Endometrium (tissue), 2 donors: Measurements from ENCODE around the gene SPATA3.
"Not testable (repeated sequence)": the region's sequence is repeated elsewhere in the genome, so short reads cannot be mapped to it uniquely, and the experiment has no call there.

Experiments
- FAIRE-seq: peaks from 2 replicates; lab custom pipeline; 2012; peaks lifted over from hg19 to GRCh38; lab: Jason Lieb, UNC
- donor health status: control.
- donor health status: control.

SPATA3 gene

DNA sequence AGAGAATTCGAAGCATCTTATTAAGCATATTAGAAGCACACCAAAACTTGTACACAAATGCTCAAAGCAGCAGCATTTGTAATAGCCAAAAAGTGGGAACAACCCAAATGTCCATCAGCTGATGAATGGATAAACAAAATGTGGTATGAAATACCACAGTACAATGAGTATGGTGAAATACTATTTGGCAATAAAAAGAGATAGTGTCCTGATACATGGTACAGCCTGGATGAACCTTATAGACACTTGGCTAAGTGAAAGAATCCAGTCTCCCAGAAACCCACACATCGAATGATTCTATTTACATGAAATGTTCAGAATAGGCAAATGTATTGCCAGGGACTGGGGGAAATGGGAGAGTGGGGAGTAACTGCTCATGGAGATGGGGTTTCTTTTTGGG is 3.0 kb downstream of the SPATA3 start:
- FAIRE-seq: no peak

DNA sequence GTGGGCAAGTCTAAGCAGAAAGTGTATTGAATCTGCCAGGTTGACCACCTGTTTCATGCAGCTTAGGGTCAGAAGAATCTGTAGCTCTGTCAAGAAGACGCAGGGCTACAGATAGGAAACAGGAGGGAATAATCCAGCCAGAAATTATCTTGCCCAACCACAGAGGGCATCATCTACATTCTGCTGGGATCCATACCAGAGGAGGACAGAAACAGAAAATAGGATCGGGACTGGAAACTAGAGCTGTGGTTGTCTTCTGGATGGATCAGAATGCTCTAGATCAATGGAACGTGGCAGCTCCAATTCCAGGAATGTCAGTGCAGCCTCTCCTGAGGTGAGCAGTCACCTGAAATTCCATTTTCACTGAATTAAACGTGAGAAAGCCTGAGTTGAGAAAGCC is 3.6 kb downstream of the SPATA3 start:
- no peak for FAIRE-seq

DNA sequence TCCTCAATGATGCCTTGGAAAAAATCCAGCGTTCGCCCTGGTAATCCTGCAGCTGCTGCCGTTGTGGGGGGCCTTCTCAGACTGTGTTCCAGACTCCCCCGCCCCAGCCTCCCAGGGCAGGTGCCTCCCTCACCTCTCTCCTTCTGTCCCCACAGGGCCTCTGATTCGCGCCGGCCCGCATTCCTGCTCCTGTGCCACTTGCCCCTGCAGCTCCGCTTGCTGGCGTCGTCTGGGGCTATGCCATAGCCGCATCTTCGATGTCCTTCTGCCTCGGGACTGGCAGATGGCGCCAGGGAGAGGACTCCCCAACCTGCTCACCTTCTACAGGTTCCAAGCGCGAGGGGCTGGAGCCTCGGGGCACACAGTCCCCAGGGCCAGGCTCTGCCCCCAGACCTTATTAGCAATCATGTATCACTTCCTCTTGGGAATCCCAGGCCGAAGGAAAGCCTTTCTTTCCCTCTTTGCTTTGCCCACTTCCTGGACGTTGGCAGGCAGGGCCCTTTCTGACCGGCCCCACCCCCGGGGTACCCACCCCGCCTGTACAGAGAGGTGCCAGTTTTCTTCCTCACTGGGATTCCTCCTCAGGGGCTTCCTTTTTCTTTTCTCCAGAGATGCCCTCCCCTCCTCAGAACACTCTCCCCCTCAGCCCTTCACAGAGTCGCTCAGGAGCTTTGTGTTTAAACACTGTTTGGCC is 4.4 kb downstream of the SPATA3 start:
- FAIRE-seq: no peak

DNA sequence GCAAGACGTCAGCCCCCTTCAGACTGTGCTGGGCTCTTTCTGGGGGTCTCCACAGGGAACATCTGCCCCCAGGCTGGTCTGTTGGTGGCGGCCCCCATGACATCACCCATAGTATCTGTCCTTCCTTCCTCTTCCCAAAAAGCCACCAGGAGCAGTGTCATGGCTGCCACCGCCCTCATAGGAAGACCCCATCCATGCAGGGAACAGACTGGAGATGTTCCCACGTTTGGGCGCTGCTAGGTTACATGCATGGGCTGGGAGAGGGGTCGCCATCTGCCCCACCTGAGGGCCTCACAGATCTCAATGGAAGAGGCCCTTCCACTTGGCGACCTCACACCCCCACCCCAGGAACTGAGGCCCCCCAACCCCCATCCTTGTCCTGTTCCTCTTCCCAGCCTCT is 5.1 kb downstream of the SPATA3 start:
- no peak for FAIRE-seq

DNA sequence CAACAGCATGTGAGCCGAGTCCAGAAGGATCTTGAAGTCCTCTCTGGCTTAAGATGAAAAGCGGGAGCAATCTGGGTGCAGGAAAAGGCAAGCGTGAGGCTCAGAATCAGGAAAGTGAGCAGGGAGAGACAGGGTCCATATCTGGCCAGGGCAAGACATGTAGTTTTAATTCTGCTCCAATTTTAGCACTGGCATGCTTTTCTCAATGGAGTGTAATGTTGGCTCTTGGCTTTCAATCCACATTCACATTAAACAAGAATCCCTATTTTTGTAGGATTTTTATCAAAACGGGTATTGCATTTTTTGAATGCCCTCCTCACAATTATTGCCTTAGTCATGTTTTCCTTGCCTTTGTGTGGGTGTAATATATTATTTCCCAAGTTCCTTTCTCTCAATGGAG is 6.0 kb downstream of the SPATA3 start:
- no peak for FAIRE-seq

DNA sequence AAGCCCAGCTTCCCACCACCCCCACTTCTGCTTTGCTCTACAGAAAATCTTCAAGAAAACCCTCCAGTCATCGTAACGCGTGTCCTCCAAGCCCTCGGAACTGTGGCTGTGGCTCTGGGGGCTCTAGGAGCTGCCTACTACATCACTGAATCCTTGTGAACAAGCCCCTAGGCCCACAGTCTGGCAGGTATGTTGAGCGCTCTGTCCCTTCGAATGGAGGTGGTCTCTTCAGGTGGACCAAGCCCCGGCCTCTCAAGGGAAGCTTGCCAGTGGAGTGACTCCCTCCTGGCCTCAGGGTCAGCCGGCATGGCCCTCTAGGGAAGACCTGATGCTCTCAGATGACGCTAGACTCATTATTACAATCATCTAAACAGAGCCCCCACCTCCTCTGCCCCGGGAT is 6.7 kb downstream of the SPATA3 start:
- no peak for FAIRE-seq

DNA sequence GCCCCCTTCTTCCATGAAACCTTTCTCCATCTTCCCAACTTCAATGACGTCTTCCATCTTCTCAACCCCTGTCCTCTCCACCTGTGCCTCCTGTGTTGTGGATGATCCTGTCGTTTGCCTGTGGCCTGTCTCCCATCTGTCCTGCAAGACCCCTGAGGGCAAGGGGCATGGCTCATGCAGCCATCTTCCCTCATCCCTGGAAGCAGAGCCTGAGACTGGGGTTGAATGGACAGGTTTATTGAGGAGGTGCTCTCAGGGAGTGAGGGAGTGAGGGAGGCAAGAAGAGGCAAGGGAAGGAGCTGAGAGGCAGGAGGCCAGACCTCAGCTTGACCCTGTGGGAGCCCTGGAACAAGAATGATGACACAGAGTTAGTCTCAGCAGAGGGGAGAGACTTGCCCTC is 7.3 kb downstream of the SPATA3 start:
- FAIRE-seq: no peak

DNA sequence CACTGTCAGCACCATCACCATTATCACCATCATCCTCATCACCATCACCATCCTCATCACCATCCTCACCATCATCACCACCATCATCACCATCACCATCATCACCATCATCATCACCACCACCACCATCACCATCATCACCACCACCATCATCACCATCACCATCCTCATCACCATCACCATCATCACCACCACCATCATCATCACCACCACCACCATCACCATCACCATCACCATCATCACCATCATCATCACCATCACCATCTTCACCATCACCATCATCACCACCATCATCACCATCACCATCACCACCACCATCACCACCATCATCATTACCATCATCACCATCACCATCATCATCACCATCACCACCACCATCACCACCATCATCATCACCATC is 9.0 kb downstream of the SPATA3 start:
- FAIRE-seq: not testable (repeated sequence)

DNA sequence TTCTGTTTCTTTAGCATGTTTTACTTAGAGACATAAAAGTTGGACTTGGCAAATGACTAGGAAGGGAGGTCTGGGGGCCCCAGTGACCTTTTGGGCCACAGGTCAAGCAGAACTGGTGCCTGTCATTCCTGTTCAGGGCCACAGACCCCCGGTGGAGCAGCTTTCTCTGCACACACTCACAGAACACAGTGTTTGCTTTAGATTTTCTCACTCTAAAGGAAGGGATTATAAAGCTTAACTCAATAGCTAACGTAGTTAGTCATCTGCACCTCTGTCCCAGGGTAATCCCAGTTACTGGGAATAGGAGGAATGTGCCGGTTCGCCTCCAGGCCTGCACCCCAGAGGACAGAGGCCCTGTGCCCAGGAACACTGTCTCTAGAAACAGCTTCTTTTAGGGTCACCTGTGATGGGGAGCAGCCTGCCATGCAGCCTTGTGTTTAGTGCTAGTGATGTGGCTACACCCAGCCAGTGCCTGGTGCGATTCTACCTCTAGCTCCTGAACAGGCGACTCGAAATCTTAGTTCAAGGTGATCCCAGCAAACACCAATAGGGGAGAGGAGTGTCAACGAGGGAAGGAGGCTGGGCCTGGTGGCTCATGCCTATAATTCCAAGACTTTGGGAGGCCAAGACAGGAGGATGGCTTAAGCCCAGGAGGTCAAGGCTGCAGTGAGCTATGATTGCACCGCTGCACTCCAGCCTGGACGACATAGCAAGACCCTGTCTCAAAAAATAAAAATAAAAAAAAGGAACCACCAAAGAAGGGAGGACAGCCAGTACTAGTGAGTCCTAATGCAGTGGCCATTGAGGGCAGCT is 11.6 kb downstream of the SPATA3 start:
- no peak for FAIRE-seq

DNA sequence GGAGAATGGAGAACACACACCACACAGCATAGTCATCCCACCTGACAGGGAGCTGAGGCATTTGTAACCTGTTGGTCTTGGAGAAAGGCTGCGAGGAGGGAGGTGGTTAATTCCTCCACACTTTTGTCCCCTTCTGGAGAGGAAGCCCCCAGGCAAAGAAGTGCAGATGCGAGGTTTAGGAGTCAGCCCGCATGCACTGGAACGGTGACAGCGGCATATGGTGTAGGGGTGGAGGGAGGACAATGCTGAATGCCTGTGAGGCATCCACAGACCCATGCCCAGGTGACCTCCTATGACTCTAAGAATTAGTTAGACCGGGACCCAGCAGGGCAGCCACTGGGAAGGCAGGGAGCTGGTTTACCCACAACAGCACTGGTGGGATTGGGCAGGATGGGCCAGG is 12.2 kb downstream of the SPATA3 start:
- FAIRE-seq: no peak

DNA sequence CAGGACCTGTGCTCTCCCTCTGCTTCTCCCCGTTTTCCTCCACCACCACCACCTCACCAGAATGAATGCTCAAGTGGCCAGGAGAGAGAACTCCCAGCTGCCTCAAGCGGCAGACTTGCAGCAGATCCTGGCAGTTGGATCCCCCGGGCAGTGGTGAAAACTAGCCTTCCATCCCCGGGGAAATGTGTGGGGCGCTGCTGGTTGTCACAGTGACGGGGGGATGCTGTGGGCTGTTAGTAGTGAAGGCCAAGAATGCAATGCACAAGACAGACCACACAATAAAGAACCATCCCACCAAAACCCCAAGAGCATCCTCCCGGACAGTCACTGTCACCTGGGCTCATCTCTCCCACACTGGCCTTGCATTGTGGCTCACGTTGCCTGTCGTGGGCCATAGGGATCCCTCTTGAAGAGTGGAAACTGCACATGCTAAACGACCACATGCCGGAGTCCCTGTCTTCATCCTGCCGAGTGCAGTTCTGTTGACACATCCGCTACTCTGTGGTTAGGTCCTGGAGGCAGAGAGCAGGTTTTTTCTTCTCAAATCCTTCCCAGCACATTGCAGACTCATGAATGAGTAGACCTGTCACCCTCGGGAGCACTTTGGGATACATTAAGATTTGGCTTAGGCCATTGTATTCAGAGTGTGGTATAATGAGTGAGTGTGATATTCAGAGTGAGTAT is 13.5 kb downstream of the SPATA3 start:
- no peak for FAIRE-seq

DNA sequence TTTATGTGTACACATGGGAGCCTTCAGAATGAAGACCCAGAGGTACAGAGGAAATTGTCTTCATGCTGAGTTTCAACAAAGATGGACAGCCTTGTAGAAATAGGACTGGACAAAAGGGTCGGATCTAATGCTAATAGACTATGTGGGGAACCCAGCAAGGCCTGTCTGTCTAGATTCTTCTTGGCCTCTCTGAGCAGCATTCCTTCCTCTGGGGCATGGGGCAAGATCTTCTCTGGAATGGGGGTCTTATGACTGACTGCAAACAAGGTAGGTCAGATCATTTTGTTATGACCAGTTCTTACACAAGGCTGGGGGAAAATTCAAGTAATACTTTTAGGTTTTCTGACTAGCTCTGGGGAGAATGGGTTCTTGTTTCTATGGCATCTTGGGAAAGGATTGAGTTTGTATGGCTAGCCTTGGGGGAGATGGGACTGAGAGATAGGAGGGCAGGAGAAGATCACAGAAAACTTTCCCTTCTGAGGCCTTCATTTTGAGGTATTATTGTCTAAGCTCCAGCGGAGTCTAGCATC is 14.3 kb downstream of the SPATA3 start:
- no peak for FAIRE-seq

DNA sequence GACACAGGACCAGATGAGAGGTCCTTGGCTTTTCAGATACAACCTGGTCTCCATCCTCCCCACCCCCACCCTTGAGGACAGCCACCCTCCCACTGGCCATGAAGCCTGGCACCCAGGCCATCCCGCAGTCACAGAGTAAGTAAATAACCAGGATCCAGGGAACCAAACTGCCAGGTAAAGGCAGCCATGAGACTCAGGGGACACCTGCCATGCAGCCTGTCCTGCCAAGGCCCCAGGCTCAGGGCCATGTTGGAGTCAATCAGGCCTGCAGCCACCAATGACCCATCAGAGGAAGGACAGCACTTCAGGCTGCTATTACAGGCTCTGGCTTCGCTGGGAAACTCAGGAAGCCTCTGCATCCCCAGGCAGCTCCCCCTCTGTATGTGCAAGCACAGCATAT is 15.6 kb downstream of the SPATA3 start:
- no peak for FAIRE-seq

DNA sequence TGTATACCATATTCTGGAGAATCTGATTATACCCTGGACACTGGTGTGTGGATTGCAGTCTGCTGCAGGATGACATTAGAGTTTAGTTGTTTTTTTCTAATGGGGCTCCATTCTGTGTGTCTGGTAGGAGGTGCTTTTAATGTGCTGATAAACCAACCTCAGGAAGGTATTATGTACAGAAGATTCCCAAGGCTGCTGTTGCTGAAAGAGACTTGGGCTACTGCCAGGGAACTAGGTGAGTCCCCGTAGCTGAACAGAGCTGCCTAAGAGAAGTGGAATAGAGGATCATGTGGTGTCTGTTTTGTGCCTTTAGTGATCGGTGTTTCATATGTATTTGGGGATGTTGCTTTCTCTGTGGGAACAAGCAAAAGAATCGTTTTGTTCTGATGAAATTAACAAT is 16.5 kb downstream of the SPATA3 start:
- no peak for FAIRE-seq

DNA sequence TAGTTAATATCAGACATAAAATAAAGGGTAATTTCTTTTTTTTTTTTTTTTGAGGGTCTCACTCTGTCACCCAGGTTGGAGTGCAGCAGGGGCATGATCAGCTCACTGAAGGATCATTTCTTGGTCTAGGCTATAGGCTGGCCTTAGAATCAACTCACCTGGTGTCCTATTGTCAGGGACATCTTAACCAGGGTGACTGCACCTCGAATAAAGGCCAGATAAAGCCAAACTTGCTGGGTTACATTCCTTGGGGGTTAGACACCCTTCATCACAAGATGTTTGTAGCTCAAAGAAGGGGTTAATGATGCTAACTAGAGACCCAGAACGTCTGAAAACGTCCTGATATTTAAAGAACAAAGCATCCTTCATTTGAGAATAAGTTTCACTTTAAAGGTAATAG is 17.9 kb downstream of the SPATA3 start:
- no peak for FAIRE-seq

DNA sequence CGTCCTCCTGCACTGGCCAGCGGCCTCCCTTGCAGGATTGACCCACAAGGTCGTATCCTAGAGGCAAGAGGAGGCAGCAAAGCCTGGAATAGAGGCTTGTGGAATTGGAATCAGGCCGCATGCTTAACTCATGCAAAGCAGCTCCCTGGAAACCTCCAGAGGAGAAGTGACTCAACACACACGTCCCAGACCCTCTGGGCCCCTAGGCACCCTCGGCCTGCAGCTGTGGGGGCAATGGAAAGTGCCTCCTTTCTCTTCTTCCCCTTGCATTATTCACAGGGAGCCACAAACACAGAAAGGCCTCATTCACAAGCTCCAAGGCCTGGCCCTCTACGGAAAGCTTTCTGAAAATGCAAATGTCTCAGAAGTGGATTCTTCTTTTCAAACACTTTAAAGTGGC is 19.6 kb downstream of the SPATA3 start:
- FAIRE-seq: no peak

DNA sequence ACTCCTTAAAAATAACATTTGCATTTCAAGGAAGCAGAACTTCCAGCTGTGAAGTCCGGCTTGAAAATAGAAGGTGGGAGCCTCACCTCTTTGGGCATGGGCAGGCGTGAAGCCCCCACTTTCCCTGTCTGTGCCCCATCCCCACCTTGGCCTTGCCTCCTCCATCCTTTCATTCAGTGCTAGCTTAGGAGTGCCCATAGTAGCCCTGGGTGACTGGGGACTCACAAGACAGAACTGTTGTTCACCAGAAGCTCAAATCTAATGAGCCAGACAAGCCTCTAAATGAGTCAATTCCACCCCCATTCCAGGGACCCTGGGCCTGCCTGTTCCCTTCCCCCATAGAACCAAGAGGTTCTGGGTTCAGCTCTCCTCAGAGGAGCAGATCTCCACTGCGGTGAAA is 20.0 kb downstream of the SPATA3 start:
- no peak for FAIRE-seq

DNA sequence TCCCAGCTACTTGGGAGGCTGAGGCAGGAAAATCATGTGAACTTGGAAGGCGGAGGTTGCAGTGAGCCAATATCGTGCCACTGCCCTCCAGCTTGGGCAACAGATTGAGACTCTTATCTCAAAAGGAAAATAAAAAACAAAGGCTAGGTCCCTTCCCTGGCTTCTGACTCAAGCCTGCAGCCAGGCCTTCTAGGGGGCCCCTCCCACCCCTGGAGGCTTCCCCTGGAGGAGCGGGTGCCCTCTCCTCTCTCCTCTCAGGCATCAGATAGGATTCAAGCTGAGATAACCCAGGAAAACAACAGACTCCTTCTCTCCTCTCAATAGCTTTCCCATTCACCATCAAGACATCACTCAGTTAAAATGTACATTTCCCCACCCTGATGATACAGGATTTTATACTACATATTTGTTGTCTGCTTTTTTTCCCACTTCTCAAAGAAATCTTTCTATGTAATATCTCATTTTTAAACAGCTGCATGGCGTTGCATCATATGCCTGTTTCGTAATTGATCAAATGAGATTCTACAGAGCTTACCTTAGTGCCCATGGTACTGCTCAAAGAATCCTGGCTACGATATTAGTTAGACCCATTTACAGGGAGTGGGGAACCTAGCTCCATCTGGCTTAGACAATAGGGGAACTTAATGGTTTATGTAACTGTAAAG is 20.8 kb downstream of the SPATA3 start:
- no peak for FAIRE-seq

DNA sequence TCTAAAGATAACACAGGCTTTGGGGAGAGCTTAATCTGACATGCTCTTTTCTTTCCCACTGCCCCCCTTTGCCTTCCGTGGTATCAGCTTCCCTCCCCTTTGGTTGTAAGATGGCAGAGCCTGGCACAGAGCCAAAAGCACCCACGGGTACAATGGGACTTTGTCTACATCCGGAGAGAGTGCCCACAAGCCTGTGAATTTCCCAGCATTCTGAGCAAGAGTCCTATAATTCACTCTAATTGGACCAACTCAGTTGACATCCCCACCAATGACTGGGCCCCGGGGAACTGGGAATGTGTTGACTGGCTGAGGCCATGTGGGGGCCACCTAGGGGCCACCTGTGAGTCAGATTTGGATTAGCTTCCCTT is 21.3 kb downstream of the SPATA3 start:
- FAIRE-seq: no peak

DNA sequence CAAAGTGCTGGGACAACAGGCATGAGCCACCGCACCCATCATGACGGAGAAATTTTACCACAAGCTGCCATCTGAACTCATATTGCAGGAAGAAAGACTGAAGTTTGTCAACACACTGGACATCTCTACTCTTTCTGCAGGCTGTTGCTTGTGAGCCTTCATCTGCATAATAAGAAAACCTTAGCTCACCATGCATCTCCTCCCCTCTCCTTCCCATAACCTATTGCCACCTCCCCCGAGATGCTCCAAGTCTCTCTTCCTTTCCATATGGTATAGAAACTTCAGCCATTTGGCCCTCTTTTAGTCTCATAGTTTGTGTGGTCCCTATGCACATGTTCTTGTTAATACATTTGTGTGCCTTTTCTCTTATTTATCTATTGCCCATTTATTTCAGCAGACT is 22.3 kb downstream of the SPATA3 start:
- no peak for FAIRE-seq

DNA sequence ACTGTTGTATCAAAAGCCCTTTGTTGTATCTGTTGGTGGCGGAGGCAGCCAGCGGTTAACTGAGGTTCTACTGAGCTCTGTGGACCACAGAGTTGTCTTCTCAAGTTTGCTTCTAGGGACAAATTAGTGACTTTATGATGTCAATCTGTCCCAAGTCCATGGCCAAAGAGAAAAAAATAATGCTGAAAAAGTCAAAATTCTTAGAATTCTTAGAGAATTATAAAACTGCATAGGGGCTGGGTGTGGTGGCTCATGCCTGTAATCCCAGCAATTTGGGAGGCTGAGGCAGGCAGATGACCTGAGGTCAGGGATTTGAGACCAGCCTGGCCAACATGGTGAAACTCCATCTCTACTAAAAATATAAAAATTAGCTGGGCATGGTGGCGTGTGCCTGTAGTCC is 29.1 kb downstream of the SPATA3 start:
- not testable (repeated sequence) for FAIRE-seq

DNA sequence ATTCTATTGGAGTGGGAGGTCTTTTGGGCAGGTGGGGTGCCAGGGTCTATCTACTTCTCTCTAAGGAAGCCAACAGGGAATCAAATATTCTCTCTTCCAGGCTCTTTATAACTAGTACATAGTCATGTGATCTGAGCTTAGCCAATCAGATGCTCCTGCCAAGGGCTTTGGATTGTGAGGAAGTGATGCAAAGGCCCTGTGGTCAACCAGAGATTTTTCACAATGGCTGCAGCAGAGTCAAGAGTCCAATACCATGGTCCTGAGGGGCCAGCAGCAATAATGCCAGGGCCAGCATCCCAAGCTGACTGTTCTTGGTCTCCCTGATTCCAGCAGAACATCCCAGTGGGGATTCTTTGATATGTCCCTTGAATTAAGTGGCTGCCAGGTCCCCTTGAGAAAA is 33.0 kb downstream of the SPATA3 start:
- no peak for FAIRE-seq

DNA sequence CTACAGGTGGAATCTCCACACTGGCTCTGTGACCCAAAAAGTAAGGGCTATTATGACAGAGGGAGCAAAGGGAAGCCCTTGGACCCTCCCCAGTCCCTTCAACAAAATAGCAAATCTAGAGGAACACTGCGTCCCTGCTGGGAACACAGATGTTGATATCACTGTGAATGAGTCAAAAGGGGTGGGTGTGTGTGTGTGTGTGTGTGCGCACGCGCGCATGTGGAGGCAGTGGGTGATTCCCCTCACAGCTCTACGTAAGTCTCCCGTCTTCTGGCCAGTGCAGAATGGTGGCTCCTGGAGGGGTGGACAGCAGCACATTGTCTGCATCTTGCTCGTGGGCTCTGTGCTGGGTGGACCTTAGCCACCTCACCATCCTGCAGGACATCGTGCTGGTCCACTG is 33.6 kb downstream of the SPATA3 start:
- no peak for FAIRE-seq
